Measurements from ENCODE around the gene RABGAP1L. TPM values are rescaled to one million over a fixed set of nuclear protein-coding genes. Genes with fewer than 3 reads are reported as not detected.
"Not testable (repeated sequence)": the region's sequence is repeated elsewhere in the genome, so short reads cannot be mapped to it uniquely, and the experiment has no call there.

Gene RABGAP1L
- total RNA-seq, 1 donor from 2014 or later: 46.0 TPM

- Histone ChIP-seq H3K4me2 (no peak overlapping the region), H4K20me1 (ENCODE audit: low read depth) (no peaks in the 10 kb centered on the region), H3K4me1 (no peaks in the 10 kb centered on the region), H2AFZ (replicated peaks) (no peak overlapping the region), H3K9ac (no peak overlapping the region), H3K27ac (no peak overlapping the region), H3K79me2 (ENCODE audit: low read depth) (no peaks in the 10 kb centered on the region), H3K27me3 (no peaks in the 10 kb centered on the region), H3F3A (ENCODE audit: low read depth) (no peaks in the 10 kb centered on the region), H3K36me3 (no peaks in the 10 kb centered on the region), H3K9me3 (ENCODE audit: low read depth) (peaks cover 3% of the 10 kb centered on the region), H3K4me3 (no peak overlapping the region)
- Mint-ChIP-seq H3K4me1 (no peaks in the 10 kb centered on the region), H3K9me3 (peaks cover 17% of the 10 kb centered on the region), H3K27ac (no peak overlapping the region), H3K4me3 (no peak overlapping the region), H3K27me3 (ENCODE audit: insufficient read depth, low read depth) (no peaks in the 10 kb centered on the region), H3K36me3 (no peaks in the 10 kb centered on the region)
- DNase-seq (ENCODE audit: low spot score): no peak
- no peak for TF ChIP-seq EZH2 (IDR thresholded peaks at IDR 0.05)
- TF ChIP-seq EZH2phosphoT487 (IDR thresholded peaks at IDR 0.05): no peak
- TF ChIP-seq CTCF (IDR thresholded peaks at IDR 0.05): no peak
Observed at GRCh38 chr1:174572771-174573170, 413.5 kb downstream of the RABGAP1L start.

GRCh38 chr1:174576120-174576519, 416.8 kb downstream of the RABGAP1L start:
- H4K20me1 ChIP-seq (ENCODE audit: low read depth); H3K27ac Mint-ChIP-seq; H3F3A ChIP-seq (ENCODE audit: low read depth); H3K36me3 ChIP-seq; H3K27ac ChIP-seq; H3K36me3 Mint-ChIP-seq; H3K4me1 ChIP-seq; H3K4me3 Mint-ChIP-seq; H3K4me2 ChIP-seq; H2AFZ ChIP-seq (replicated peaks); H3K27me3 ChIP-seq; H3K9me3 ChIP-seq (ENCODE audit: low read depth); H3K79me2 ChIP-seq (ENCODE audit: low read depth); H3K9ac ChIP-seq; H3K27me3 Mint-ChIP-seq (ENCODE audit: insufficient read depth, low read depth); DNase-seq (ENCODE audit: low spot score); H3K4me1 Mint-ChIP-seq; H3K4me3 ChIP-seq: not testable (repeated sequence)
- H3K9me3 Mint-ChIP-seq: peaks cover 21% of the 10 kb centered on the region

GRCh38 chr1:174577681-174578080, 418.4 kb downstream of the RABGAP1L start:
- Histone ChIP-seq H3F3A (ENCODE audit: low read depth) (no peaks in the 10 kb centered on the region), H3K9me3 (ENCODE audit: low read depth) (peaks cover 3% of the 10 kb centered on the region), H3K4me2 (no peak overlapping the region), H3K36me3 (no peaks in the 10 kb centered on the region), H3K4me1 (no peaks in the 10 kb centered on the region), H3K27ac (no peak overlapping the region), H3K4me3 (no peak overlapping the region), H3K79me2 (ENCODE audit: low read depth) (no peaks in the 10 kb centered on the region), H3K27me3 (no peaks in the 10 kb centered on the region), H3K9ac (no peak overlapping the region), H2AFZ (replicated peaks) (no peak overlapping the region), H4K20me1 (ENCODE audit: low read depth) (no peaks in the 10 kb centered on the region)
- TF ChIP-seq EZH2 (IDR thresholded peaks at IDR 0.05) (no peak), EZH2phosphoT487 (IDR thresholded peaks at IDR 0.05) (no peak), CTCF (IDR thresholded peaks at IDR 0.05) (no peak)
- no peaks in the 10 kb centered on the region for H3K36me3 Mint-ChIP-seq
- H3K27ac Mint-ChIP-seq: no peak overlapping the region
- no peak for DNase-seq (ENCODE audit: low spot score)
- no peaks in the 10 kb centered on the region for H3K27me3 Mint-ChIP-seq (ENCODE audit: insufficient read depth, low read depth)
- no peaks in the 10 kb centered on the region for H3K4me1 Mint-ChIP-seq
- peaks cover 21% of the 10 kb centered on the region for H3K9me3 Mint-ChIP-seq
- H3K4me3 Mint-ChIP-seq: no peak overlapping the region

- no peaks in the 10 kb centered on the region for H3K4me1 Mint-ChIP-seq
- Histone ChIP-seq H3K27me3 (no peaks in the 10 kb centered on the region), H3K4me2 (no peak overlapping the region), H3K79me2 (ENCODE audit: low read depth) (no peaks in the 10 kb centered on the region), H3K27ac (no peak overlapping the region), H3K9ac (no peak overlapping the region), H3K4me1 (no peaks in the 10 kb centered on the region), H3K36me3 (no peaks in the 10 kb centered on the region), H3F3A (ENCODE audit: low read depth) (no peaks in the 10 kb centered on the region), H4K20me1 (ENCODE audit: low read depth) (no peaks in the 10 kb centered on the region), H3K9me3 (ENCODE audit: low read depth) (no peaks in the 10 kb centered on the region), H3K4me3 (no peak overlapping the region), H2AFZ (replicated peaks) (no peak overlapping the region)
- no peak overlapping the region for H3K4me3 Mint-ChIP-seq
- DNase-seq (ENCODE audit: low spot score): no peak
- H3K36me3 Mint-ChIP-seq: no peaks in the 10 kb centered on the region
- peaks cover 10% of the 10 kb centered on the region for H3K9me3 Mint-ChIP-seq
- no peaks in the 10 kb centered on the region for H3K27me3 Mint-ChIP-seq (ENCODE audit: insufficient read depth, low read depth)
- TF ChIP-seq EZH2 (IDR thresholded peaks at IDR 0.05) (no peak), CTCF (IDR thresholded peaks at IDR 0.05) (no peak), EZH2phosphoT487 (IDR thresholded peaks at IDR 0.05) (no peak)
- H3K27ac Mint-ChIP-seq: no peak overlapping the region
Observed at GRCh38 chr1:174580801-174581200, 421.5 kb downstream of the RABGAP1L start.
